Epithelial cell of proximal tubule (primary cell): ENCODE measurements around the gene GPBP1. TPM values are rescaled to one million over a fixed set of nuclear protein-coding genes. Genes with fewer than 3 reads are reported as not detected.
A peak's percentile ranks its signal among the peaks of the same experiment; 100 is the strongest.

Experiments
- DNase-seq: peaks from one replicate; pipeline ENCODE4 v3.0.0-alpha.2; 2011; ENCODE audit warnings: low read depth
- H3K4me3 ChIP-seq: 2 replicates; pipeline ENCODE4 v1.5.1; 2011; ENCODE audit warnings: low read depth, mild to moderate bottlenecking, low read length
- CTCF ChIP-seq: conservative IDR thresholded peaks from 2 replicates; pipeline ENCODE4 v1.5.1; 2012; ENCODE audit warnings: low read depth, mild to moderate bottlenecking, low read length
- total RNA-seq: library from RNA; depleted of rRNA; stranded (reverse); fragments of >200 nt; gene quantifications from 2 replicates; pipeline ENCODE4 v1.2.3, GENCODE V29; 2015

GPBP1 gene
- total RNA-seq, 1 donor from 2014 or later, result 41.1 TPM

GRCh38 chr5:57258052-57258451 lies 84.2 kb downstream of the GPBP1 start:
- no peak for TF ChIP-seq CTCF
- no peak overlapping the region for H3K4me3 ChIP-seq
- DNase-seq, result no peak

GRCh38 chr5:57258943-57259342 lies 85.1 kb downstream of the GPBP1 start:
- no peak overlapping the region for H3K4me3 ChIP-seq
- no peak for DNase-seq
- TF ChIP-seq CTCF, result no peak

GRCh38 chr5:57259704-57260103 lies 85.8 kb downstream of the GPBP1 start:
- TF ChIP-seq CTCF, result no peak
- no peak for DNase-seq
- no peak overlapping the region for H3K4me3 ChIP-seq

GRCh38 chr5:57262541-57262940 lies 88.7 kb downstream of the GPBP1 start:
- H3K4me3 ChIP-seq, result no peak overlapping the region
- no peak for DNase-seq
- no peak for TF ChIP-seq CTCF

- no peak for DNase-seq
- no peak for TF ChIP-seq CTCF
- H3K4me3 ChIP-seq, result no peak overlapping the region
Measured at GRCh38 chr5:57267805-57268204, 93.9 kb downstream of the GPBP1 start.

- no peak for DNase-seq
- no peak for TF ChIP-seq CTCF
- H3K4me3 ChIP-seq, result no peak overlapping the region
Measured at GRCh38 chr5:57276353-57276752, 102.5 kb downstream of the GPBP1 start.

GRCh38 chr5:57277085-57277484 lies 103.2 kb downstream of the GPBP1 start:
- TF ChIP-seq CTCF, result peak; percentile 44
- H3K4me3 ChIP-seq, result no peak overlapping the region
- no peak for DNase-seq
